H1 (cell line): Measurements from ENCODE around the gene HSD17B8. TPM values are rescaled to one million over a fixed set of nuclear protein-coding genes. Genes with fewer than 3 reads are reported as not detected.

ENCODE experiments used
- ASH2L ChIP-seq: fragments of 200-600, 300-600 bp; sonication (generic); IDR thresholded peaks from one replicate; pipeline ENCODE4 v1.7.1; 2017; ENCODE audit warnings: low read length
- BACH1 ChIP-seq: IDR thresholded peaks from 2 replicates; pipeline ENCODE4 v1.6.1; 2012; ENCODE audit warnings: low read length, improper control_type of control experiment
- CBX8 ChIP-seq: fragments of 300-800, 300-1000 bp; sonication (generic); IDR thresholded peaks from 2 replicates; pipeline ENCODE4 v1.7.1; 2016; ENCODE audit warnings: low read depth, low read length, borderline replicate concordance
- CEBPB ChIP-seq: IDR thresholded peaks from 2 replicates; pipeline ENCODE4 v1.6.1; 2012; ENCODE audit warnings: low read depth, low read length
- CREB1 ChIP-seq: IDR thresholded peaks from 2 replicates; pipeline ENCODE4 v1.6.1; 2012; ENCODE audit warnings: inconsistent platforms
- EP300 ChIP-seq, 2 experiments: IDR thresholded peaks; 1 replicate in 1 of 2; 2 replicates in 1 of 2; pipeline ENCODE4 v1.6.1; 2011 to 2012; ENCODE audit warnings: low read depth in 2 of 2, low read length in 2 of 2, mild to moderate bottlenecking in 2 of 2, borderline replicate concordance in 1 of 2, inconsistent platforms in 1 of 2, moderate library complexity in 1 of 2
- GTF2F1 ChIP-seq: IDR thresholded peaks from 2 replicates; pipeline ENCODE4 v1.6.1; 2012; ENCODE audit warnings: low read depth, low read length, improper control_type of control experiment, borderline replicate concordance
- JUND ChIP-seq: IDR thresholded peaks from 2 replicates; pipeline ENCODE4 v1.6.1; 2011; ENCODE audit warnings: mild to moderate bottlenecking, improper control_type of control experiment, low read length
- KDM5A ChIP-seq: fragments of 200-600 bp; IDR thresholded peaks from 2 replicates; pipeline ENCODE4 v1.7.1; 2012; ENCODE audit warnings: mild to moderate bottlenecking, low read length, inconsistent platforms, mixed read lengths
- MAFK ChIP-seq: IDR thresholded peaks from 2 replicates; pipeline ENCODE4 v1.6.1; 2012; ENCODE audit warnings: low read depth, mild to moderate bottlenecking, improper control_type of control experiment, low read length
- POLR2AphosphoS5 ChIP-seq: IDR thresholded peaks from 2 replicates; pipeline ENCODE4 v1.6.1; 2011; ENCODE audit warnings: low read depth, low read length
- RNF2 ChIP-seq: fragments of 200-900, 300-1000 bp; sonication (generic); IDR thresholded peaks from 2 replicates; pipeline ENCODE4 v1.7.1; 2016; ENCODE audit warnings: borderline replicate concordance, low read depth, mild to moderate bottlenecking, antibody characterized with exemption, low read length; ENCODE audit not compliant: poor library complexity, severe bottlenecking; ENCODE audit errors: missing control alignments
- SP1 ChIP-seq: IDR thresholded peaks from 2 replicates; pipeline ENCODE4 v1.6.1; 2011; ENCODE audit warnings: low read depth, low read length
- SP4 ChIP-seq: IDR thresholded peaks from 2 replicates; pipeline ENCODE4 v1.6.1; 2012; ENCODE audit warnings: low read length, inconsistent platforms
- TAF1 ChIP-seq: IDR thresholded peaks from 2 replicates; pipeline ENCODE4 v1.6.1; 2011; ENCODE audit warnings: mild to moderate bottlenecking, low read depth, low read length
- TBP ChIP-seq: IDR thresholded peaks from 2 replicates; pipeline ENCODE4 v1.6.1; 2011; ENCODE audit warnings: low read depth, low read length, improper control_type of control experiment
- TCF12 ChIP-seq: IDR thresholded peaks from 2 replicates; pipeline ENCODE4 v1.6.1; 2011; ENCODE audit warnings: low read depth, mild to moderate bottlenecking, low read length
- polyA plus RNA-seq, 7 experiments: library from polyadenylated mRNA; depleted of rRNA in 3 of 7; stranded (reverse) in 5 of 7; unstranded in 2 of 7; fragments of >200 nt in 5 of 7; fragments of 200-250 nt in 2 of 7; gene quantifications; 1 replicate in 5 of 7; 2 replicates in 1 of 7; 4 replicates in 1 of 7; pipeline versions ENCODE4 v1.2.1 to v1.2.3, GENCODE V29; 2011 to 2013; ENCODE audit warnings: missing spikeins in 2 of 7, mixed read lengths in 2 of 7
- total RNA-seq: library from RNA; stranded (reverse); fragmentation: NEBNext Ultra II Directional; extraction: Animal tissue kit (Norgen Biotek cat#: 25700); gene quantifications from 2 replicates; pipeline ENCODE4 v1.2.1, GENCODE V29; 2021
- TF ChIP-seq, protein P1 (sequence below): IDR thresholded peaks from 2 replicates; pipeline ENCODE4 v1.6.1; 2011; ENCODE audit warnings: low read depth, mild to moderate bottlenecking, low read length; ENCODE audit not compliant: insufficient read depth
- TF ChIP-seq, protein P2 (sequence below): IDR thresholded peaks from 2 replicates; pipeline ENCODE4 v1.6.1; 2012; ENCODE audit warnings: low read length, inconsistent platforms
- TF ChIP-seq, protein P3 (sequence below): IDR thresholded peaks from 2 replicates; pipeline ENCODE4 v1.6.1; 2011; ENCODE audit warnings: low read length, improper control_type of control experiment
- TF ChIP-seq, protein P4 (sequence below): IDR thresholded peaks from 2 replicates; pipeline ENCODE4 v1.6.1; 2012; ENCODE audit warnings: inconsistent platforms

The HSD17B8 gene
- total and polyA plus RNA-seq, 2 of the 8 experiments (the other 6 are each of a cell fraction or from before 2014, with no cell fraction given) = 3.3 to 17.1 TPM

DNA sequence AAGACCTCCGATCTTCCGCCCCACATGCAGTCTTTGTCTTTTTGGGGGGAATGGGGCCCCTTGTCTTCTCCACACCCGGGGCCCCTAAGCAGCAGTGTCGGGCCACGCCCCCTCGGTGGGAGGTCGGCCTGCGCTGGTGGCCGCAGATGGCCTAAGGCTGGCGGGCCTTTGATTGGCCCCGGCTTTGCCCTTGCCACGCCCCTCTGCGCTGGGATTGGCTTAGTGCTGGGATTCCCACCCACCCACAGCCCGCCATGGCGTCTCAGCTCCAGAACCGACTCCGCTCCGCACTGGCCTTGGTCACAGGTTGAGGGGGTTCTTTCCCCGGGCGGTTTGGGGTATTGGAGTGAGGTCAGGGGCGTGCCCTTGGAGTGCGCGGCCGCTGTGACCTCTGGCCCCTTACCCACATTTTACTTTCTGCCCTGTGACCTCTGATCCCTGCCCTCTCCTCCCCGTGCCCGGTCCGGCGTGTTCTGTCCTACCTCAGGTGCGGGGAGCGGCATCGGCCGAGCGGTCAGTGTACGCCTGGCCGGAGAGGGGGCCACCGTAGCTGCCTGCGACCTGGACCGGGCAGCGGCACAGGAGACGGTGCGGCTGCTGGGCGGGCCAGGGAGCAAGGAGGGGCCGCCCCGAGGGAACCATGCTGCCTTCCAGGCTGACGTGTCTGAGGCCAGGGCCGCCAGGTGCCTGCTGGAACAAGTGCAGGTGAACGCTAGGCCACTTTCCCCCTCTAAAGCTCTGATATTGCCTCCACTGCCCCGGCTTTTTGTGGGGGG, at the start of gene HSD17B8 (continued):
- TF ChIP-seq GTF2F1 (no peak), SP1 (peak; percentile 85), TBP (0 out of 2 replicates have a peak, but pooled peaks have one; percentile 45), EP300 (IDR thresholded peaks at IDR 0.05; ENCODE audit: borderline replicate concordance in 1 of 2, low read depth in 2 of 2, low read length in 2 of 2) (no peak), KDM5A (no peak), TAF1 (peak; percentile 60; the same call in 1 of the 2 replicates), SP4 (no peak; the same call in 1 of the 2 replicates), TCF12 (peak; percentile 80; the same call in 1 of the 2 replicates), POLR2AphosphoS5 (no peak), BACH1 (no peak), ASH2L (peak; percentile 47), MAFK (no peak), CEBPB (no peak), CREB1 (no peak), RNF2 (no peak), JUND (no peak), CBX8 (no peak)
- TF ChIP-seq, protein P1, sequence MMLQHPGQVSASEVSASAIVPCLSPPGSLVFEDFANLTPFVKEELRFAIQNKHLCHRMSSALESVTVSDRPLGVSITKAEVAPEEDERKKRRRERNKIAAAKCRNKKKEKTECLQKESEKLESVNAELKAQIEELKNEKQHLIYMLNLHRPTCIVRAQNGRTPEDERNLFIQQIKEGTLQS = no peak
- TF ChIP-seq, protein P2, sequence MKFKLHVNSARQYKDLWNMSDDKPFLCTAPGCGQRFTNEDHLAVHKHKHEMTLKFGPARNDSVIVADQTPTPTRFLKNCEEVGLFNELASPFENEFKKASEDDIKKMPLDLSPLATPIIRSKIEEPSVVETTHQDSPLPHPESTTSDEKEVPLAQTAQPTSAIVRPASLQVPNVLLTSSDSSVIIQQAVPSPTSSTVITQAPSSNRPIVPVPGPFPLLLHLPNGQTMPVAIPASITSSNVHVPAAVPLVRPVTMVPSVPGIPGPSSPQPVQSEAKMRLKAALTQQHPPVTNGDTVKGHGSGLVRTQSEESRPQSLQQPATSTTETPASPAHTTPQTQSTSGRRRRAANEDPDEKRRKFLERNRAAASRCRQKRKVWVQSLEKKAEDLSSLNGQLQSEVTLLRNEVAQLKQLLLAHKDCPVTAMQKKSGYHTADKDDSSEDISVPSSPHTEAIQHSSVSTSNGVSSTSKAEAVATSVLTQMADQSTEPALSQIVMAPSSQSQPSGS = peak; percentile 74; the same call in 1 of the 2 replicates
- TF ChIP-seq, protein P3, sequence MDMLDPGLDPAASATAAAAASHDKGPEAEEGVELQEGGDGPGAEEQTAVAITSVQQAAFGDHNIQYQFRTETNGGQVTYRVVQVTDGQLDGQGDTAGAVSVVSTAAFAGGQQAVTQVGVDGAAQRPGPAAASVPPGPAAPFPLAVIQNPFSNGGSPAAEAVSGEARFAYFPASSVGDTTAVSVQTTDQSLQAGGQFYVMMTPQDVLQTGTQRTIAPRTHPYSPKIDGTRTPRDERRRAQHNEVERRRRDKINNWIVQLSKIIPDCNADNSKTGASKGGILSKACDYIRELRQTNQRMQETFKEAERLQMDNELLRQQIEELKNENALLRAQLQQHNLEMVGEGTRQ = no peak
- TF ChIP-seq, protein P4, sequence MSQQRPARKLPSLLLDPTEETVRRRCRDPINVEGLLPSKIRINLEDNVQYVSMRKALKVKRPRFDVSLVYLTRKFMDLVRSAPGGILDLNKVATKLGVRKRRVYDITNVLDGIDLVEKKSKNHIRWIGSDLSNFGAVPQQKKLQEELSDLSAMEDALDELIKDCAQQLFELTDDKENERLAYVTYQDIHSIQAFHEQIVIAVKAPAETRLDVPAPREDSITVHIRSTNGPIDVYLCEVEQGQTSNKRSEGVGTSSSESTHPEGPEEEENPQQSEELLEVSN = peak; percentile 10; the same call in 1 of the 2 replicates
